Globus pallidus (tissue), 1 donor: Measurements from ENCODE around the gene ALOX5.

ENCODE experiments used
- DNase-seq: peaks from one replicate; pipeline ENCODE4 v3.0.0-alpha.2; 2015; ENCODE audit warnings: low spot score

ALOX5 gene

DNA sequence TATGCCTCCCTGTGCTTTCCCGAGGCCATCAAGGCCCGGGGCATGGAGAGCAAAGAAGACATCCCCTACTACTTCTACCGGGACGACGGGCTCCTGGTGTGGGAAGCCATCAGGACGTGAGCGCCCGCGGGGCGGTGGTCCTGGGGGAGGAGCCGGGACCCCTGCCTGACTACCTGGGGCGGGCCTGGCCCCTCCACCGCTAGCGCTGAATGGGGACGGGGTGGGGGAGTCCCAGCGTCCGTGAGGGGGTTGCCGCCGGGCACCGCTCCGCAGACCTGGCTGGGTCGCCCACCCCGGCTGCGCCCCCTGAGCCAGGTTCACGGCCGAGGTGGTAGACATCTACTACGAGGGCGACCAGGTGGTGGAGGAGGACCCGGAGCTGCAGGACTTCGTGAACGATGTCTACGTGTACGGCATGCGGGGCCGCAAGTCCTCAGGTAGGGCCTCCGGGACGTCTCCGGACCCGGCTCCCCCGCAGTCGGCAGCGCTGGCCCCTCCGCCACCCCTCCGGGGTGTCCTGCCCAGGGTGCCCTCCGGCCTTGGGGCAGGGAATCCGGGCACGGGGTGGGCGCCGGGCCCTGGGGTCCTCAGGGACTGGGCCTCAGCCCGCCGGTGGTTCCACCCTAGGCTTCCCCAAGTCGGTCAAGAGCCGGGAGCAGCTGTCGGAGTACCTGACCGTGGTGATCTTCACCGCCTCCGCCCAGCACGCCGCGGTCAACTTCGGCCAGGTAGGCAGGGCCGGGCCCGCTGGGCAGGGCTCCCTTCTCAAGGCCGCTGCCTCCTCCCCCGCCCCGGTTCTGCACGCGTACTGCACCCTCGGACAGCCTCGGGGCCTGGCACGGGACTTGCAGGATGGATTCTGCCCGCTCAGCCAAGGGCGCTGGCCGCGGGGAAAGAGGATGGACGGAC, 69.3 kb downstream of the ALOX5 start:
- DNase-seq: no peak

DNA sequence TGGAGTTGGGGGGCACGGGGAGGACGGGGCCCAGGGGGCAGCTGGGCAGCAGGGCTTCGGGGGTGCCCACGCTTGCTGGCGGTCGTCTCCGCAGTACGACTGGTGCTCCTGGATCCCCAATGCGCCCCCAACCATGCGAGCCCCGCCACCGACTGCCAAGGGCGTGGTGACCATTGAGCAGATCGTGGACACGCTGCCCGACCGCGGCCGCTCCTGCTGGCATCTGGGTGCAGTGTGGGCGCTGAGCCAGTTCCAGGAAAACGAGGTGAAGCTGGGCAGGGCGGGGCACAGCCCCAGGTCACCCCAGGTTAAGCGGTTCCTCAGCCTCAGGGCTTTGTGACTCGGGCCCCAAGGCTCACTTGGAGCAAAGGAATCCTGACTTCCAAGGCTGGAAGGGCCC, 70.0 kb downstream of the ALOX5 start:
- DNase-seq: no peak

DNA sequence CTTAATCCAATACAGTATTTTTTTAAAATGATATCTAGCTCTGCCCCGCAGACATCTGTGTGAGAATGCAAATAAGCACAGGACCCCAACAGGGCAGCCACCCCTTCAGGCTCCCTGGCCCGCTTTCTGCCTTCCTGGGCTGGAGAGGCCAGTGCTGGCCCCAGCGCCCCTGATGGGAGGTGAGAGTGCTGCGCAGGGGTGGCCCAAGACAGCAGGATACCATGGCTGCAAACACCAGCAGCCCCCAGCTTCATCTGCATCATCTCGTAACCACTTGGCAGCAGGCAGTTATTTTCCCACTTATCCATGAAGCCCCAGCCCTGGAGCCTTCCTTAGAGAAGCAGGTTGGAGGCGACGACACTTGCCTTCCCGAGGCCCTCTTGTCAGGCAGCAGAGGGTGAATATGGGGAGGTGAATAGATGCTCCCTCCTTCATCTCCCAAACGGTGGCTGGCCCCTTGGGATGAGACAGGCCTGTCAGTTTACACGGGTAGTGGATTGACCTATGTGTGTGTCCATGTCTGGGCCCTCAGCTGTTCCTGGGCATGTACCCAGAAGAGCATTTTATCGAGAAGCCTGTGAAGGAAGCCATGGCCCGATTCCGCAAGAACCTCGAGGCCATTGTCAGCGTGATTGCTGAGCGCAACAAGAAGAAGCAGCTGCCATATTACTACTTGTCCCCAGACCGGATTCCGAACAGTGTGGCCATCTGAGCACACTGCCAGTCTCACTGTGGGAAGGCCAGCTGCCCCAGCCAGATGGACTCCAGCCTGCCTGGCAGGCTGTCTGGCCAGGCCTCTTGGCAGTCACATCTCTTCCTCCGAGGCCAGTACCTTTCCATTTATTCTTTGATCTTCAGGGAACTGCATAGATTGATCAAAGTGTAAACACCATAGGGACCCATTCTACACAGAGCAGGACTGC, 71.2 kb downstream of the ALOX5 start:
- peak; percentile 71 for DNase-seq

DNA sequence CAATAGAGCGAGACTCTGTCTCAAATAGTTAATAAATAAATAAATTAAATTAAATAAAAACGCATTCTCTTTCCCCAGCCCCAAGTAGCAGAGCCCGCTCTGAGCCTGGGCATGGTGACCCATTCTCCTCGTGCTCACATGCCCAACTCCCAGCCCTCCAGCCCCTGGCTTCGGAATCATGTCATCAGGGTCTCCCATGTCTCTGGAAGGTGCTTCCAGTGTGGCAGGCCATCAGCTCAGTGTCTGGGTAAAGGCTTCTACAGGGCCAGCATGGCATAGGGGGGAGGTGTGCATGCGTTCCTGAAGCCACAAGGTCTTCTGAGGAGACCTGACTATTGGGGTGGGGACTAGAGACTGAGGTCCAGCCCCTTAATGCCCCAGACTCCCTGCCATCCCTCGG, 72.8 kb downstream of the ALOX5 start:
- DNase-seq: no peak

DNA sequence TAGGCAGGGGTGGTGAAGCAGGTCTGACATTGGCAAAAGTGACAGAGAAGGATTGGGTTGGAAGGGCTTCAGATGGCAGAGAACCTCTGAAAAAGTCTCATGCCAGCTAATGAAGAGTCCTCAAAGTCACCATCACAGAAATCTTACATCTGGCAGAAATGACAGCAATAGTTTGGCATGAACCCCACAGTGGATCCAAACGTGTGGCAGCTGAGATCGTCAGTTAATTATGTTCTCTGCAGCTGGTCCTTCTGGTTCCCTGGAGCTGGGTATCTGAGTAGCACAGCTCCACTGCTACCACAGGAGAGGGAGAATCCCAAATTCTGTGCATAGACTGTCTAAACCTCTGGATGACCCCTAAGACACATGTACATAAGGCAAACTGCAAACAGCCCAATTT, 73.4 kb downstream of the ALOX5 start:
- no peak for DNase-seq

DNA sequence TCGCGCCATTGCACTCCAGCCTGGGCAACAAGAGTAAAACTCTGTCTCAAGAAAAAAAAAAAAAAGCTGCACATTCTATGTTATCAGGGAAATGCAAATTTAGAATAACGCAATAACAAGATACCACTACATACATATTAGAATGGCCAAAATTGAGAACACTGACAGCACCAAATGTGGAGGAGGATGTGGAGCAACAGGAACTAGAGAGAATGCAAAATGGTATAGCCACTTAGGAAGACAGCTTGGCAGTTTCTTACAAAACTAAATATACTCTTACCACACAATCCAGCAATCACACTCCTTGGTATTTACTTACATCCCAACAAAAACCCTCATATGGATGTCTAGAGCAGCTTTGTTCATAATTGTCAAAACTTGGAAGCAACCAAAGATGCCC, 76.8 kb downstream of the ALOX5 start:
- DNase-seq: no peak

DNA sequence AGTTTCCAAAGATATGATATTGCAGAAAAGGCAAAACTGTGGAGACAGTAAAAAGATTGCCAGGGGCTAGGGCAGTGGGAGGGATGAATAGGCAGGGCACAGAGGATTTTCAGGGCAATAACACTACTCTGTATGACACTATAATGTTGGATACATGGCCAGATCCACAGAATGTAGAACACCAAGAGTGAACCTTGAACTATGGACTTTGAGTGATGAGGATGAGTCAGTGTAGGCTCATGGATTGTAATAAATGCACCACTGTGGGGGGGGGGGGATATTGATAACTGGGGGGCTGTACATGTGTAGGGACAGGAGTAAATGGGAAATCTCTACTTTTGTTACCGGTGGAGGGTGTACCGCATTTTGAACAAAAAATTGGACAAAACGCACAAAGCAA, 77.4 kb downstream of the ALOX5 start:
- no peak for DNase-seq

DNA sequence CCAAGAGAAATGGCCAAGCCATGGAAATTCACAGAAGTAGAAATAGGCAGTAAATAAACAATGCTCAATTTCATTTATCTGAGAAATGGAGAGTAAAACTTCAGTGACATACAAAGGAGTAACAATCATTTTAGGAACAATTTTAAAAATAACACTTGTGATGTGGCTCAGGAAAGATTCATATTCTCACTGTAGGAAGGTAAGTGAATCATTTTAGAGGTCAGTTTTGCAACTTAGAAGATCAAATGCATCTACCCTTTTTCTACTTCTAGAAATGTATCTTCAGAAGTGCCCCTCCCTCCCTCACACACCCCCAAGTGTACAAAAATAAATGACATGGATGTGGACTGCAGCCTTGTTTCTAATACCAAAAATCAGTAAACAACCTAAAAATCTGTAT, 78.3 kb downstream of the ALOX5 start:
- no peak for DNase-seq

DNA sequence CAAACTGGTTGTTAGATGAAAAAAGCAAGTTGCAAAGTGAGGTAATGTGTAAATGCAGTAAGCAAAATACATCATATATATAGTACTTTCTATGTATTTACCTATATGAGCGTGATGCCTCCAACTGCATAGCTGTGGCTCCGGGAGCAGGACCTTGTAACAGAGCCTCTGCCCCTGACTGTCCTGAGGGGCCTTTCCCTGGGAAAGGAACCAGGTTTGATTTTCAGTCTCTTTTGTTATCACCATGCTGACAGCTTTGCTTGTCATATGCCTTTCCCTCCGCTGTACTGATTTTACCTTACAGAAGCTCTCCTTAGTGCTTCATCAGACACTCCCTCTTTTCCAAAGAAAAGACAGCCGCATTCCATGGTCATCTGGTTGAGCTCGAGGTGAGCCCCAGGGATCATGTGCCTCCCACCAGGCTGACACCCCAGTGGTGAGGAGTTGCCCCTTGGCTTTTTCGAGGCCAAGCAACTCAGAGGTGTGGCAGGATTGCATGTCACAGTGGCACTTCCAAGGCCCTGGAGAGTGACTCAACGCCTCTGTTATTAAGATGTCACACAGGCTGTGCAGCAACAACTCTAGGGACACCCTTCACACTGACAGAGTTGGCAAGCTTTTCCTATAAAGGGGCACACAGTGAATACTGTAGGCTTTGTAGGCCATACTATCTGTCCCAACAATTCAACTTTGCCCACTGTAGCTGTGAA, 78.9 kb downstream of the ALOX5 start:
- no peak for DNase-seq

DNA sequence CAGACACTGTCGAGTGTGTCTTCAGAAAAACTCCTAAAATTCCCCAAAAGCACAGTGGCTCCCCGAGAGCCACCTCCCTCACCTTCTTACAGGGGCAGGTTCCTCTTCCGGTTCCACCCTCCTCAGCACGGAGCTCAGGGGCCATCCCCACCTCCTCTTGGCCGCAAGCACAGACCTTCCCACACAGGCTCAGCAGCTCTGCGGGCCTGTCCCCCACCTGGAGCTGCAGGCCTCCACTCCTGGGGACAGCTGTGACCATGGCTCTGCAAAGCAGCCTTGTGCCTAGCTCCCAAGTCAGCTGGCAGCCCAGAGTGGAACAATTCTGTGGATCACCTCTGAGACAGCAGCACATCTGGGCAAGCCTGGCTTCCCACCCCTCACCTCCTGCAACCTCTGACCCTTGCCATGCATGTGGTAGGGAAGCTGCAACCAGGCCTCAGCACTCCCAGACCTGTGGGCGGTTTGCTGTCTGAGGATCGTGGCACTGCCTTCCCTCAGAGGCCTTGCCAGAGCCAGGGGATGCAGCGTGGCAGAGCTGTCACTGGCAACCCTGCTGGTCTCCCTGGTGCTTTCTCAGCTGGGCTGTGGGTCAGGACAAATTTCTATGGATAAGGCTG, 79.7 kb downstream of the ALOX5 start:
- DNase-seq: no peak

DNA sequence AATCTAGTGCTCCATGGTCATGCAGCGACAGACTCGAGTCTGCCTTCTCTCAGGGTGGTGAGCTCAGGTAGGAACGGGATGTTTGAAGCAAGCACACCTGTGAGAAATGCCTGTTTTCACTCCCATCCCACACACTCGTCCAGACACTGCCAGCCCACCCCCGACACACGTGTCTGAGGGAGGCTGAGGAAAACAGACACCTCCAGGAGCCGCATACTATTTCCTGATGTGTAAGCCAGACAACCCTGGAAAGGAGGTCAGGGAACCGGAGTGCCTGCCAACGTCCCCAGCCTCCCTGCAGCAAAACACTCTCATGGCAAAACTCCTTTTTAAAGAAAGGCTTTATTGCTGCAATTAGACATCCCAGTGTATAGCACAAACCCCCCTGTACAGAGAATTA, 80.2 kb downstream of the ALOX5 start:
- no peak for DNase-seq

DNA sequence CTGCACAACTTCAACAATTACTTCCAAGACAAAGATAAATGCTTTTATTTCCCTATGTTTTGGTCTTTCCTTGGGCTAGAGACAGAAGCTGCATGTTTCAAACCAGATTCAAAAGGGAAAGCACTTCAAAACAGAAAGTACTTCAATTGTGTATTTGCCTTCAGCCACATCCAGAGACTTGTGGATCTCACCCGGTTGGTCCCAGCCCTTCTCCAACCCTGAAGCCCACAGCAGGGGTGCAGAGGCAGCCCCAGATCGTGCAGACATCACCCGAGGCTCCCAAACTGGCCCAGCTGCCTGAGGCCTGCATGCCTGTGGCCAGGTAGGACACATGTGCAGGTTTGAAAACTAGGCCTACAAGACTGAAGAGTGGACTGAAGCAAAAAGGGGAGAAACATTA, 80.8 kb downstream of the ALOX5 start:
- DNase-seq: no peak

DNA sequence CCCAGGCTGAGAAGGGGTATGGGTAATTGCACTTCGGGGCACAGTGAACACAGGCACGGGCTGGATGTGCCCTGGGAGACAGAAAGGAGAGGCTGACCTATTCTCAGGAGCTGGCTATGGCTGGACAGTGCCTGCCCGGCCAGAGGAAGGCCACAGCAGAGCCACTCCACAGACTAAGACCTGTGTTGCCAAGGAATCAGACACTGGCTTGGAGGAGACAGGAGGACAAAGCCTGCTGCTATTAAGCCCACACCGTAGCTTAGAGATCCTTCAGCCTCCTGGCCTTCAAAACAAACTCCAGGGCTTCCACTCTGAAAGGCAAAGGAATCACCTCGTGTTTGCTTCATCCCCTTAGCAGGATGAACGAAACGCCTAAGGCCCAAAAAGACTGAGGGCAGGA, 82.2 kb downstream of the ALOX5 start:
- DNase-seq: no peak

DNA sequence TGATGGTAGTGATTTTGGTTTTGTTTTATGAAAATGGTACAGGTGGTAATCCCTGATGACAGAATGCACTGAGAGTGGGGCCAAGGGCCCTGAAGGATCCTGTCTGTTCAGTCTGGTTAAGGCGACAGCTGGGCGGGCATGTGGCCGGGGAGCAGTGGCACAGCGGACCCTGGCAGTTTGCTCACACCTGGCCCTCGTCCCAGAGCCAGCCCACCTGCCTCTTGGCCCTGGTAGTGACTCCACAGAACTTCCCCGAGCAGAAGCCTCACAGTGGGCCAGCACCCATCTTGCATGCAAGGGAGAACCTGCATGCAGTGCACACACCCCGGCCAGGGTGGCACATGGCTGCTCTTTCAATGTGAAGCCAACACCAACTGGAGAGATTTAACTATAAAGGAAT, 82.8 kb downstream of the ALOX5 start:
- DNase-seq: no peak

DNA sequence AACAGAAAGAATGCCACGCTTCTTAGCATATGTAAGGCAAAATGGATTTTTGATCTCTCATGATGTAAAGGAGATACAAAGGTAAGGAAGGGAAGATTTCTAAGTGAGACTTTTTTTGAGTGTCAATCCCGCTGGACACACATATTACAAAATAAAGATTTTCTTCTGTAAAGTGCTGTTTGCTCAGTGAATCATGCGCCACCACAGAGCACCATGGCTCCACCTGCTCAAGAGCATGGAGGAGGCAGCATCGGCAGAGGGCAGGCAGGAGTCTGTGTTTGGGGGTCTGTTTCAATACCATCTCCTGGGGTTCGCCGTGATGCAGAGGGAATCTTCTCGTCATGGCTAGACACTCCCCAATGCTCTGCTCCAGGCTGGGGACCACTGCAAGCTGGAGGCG, 83.5 kb downstream of the ALOX5 start:
- no peak for DNase-seq

DNA sequence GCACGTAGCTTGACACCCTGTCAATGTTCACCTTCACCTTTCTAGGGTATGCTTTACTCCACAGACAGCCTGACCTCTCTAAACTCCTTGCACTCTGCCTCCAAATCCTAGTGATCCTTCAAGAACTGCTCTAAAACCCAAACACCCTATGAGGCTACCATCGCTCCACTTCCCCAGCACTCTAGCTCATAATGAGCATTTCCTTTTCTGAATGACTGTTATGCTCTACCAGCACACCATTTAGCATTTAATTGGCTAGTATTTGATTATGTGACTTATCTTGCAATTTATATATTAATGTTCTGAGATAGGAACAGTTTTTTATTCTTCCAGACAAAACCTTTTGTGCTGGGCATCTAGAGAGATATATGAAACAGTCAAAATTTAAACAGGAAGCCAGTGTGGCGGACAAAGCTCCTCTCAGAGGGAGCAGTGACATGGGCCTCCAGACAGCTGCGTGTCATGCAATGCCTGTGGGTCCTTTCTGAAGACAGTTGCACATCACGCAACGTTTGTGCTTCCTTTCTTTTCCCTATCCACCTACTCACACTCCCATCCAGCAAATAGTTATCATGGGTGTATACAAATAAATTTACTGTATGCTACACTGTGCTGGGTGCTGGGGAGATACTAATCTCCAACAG, 86.3 kb downstream of the ALOX5 start:
- no peak for DNase-seq

DNA sequence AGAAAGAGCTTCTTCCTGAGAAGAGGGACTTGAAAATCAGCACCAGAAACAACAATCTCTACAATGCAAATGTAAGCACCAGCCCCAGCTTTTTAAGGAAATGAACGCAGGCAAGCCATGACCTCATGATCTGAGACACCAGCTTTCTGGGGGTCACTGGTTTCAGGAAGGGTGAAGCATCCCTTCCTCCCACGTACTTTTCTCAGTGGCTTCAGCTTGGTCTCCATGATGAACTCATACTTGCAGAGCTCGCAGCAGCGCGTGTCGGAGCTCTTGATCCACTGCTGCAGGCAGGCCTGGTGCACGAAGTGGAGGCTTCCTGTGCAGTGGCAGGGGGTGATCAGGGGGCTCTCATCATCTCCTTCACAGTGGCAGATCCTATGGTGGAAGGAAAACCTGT, 87.0 kb downstream of the ALOX5 start:
- DNase-seq: no peak

DNA sequence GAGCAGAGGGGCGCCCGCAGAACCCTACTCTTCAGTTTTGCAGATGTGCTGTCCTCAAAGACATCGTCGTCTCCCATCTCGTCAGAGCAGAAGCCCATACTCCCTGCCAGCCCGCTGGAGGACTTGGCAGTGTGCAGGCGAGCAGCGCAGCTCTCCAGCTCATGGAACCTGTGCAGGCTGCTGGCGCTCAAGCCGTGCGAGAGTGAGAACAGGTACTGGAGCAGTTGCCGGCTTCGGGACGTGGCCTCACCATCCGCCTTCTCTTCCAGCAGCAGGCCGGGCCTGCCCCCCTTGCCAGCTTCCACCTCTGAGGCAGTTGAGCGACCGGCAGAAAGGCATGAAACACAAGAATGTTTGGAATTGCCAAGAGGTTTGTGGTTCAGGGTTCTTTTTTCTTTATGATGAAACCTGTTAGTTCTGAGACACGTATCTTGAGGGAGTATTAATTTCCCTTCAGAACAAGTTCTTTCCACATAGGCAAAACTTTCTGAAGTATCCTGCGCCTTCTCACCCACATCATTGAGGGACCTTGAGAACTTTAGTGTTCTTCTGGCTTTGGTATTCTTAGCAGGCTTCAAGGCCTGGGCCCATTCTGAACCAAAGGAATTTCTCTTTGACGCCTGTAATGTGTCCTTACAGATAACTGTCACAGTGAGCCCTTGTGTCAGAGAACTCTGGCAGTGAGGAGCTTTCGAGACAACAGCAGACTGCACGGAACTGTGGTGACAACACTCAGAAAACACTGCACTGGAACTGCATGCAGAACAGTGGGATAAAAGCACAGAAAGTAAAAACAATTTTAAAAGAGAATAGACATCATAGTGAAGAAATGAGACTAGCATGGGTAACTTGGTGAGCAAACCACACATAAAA, 89.5 kb downstream of the ALOX5 start:
- DNase-seq: no peak

DNA sequence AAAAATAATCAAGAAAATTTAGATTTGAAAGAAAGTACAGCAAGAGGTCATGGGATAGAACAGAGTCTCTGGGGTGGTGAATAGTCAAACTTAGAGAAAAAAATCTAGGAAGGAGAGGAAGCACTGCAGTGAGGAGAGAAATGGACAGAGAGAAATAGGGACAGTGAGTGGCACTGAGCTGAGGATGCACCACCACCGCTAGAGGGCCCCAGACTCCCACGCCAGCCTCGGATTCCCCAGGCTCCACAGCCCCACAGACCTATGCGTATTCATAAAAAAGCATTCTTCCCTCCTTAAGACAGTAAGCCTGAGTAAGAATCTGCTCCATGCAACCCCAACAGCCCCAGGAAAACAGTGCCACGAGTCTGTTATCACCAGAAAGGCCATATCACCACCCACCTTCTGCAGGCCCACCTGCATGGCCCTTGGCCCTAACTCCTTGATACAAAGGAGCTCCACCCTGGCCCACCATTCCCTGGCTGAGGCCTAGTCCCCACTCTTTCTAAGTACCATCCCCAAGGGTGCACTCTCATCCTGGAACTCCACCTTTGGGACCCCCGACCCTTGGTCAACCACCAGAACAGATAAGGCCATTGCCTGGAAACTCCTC, 91.0 kb downstream of the ALOX5 start:
- peak; percentile 79 for DNase-seq

DNA sequence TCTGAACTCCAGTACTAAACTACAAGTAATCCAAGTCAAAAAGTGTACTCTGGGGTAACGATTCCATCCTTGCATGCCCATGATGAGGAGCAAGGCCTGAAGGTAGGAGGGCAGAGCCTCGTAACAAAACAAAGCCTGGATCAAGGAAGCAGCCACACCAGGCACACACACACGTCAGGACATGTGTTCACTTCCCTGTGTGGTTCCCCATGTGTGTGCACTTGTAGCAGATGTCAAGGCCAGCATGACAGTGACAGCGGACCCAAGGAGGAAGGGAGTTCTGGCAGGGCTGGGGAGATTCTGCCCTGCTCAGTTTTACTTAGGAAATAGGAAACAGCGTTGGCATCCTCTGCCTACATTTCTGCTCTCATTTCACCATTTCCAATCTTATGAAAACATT, 92.8 kb downstream of the ALOX5 start:
- no peak for DNase-seq
